Esophagus squamous epithelium (tissue), 5 donors: ENCODE data around the gene BZW2. TPM values are rescaled to one million over a fixed set of nuclear protein-coding genes. Genes with fewer than 3 reads are reported as not detected.

Source experiments
- DNase-seq: peaks from one replicate; lab custom pipeline; 2025; lab: John Stamatoyannopoulos, UW
- H3K27ac ChIP-seq, 4 donors: fragments of 200-600 bp; sonication (generic); one replicate each; pipeline ENCODE4 v1.5.1; 2016 to 2019; ENCODE audit warnings: mild to moderate bottlenecking in 1 of 4
- H3K27me3 ChIP-seq, 4 donors: fragments of 200-600 bp; sonication (generic); 1 replicate in 3 of 4; 2 replicates in 1 of 4; pipeline versions ENCODE4 v1.5.1 to v1.6.0; 2017 to 2021; ENCODE audit warnings: antibody characterized with exemption in 1 of 4
- H3K36me3 ChIP-seq, 3 donors: fragments of 200-600 bp; sonication (generic); one replicate each; pipeline ENCODE4 v1.5.1; 2016 to 2019
- H3K4me1 ChIP-seq, 3 donors: fragments of 200-600 bp; sonication (generic); one replicate each; pipeline ENCODE4 v1.5.1; 2017 to 2019
- H3K4me3 ChIP-seq, 4 donors: fragments of 200-600 bp; sonication (generic); 1 replicate in 3 of 4; 2 replicates in 1 of 4; pipeline ENCODE4 v1.5.1; 2016 to 2019; ENCODE audit warnings: mild to moderate bottlenecking in 2 of 4, moderate library complexity in 1 of 4
- H3K9me3 ChIP-seq, 3 donors: fragments of 200-600 bp; sonication (generic); one replicate each; pipeline ENCODE4 v1.5.1; 2016 to 2019
- POLR2A ChIP-seq, 4 donors: fragments of 450-650 bp; IDR thresholded peaks; one replicate each; pipeline ENCODE4 v1.6.1; 2017; ENCODE audit warnings: antibody characterized with exemption in 4 of 4, mild to moderate bottlenecking in 4 of 4, moderate library complexity in 3 of 4
- WGBS, 2 donors: methylation state at CpG; one replicate each; pipeline ENCODE4 v1.1.5; 2018; 5-methylcytosine and 5-hydroxymethylcytosine counted together
- intact Hi-C: fragments of 100-400 bp; cut with DNase I; formaldehyde crosslinking; loops from one replicate; pipeline ENCODE4 v1.15.0; 2022
- total RNA-seq, 4 donors: library from RNA; depleted of rRNA; stranded (reverse); fragments of >200 nt; gene quantifications; one replicate each; pipeline ENCODE4 v1.1.0, GENCODE V29; 2016
- TF ChIP-seq, protein P1 (sequence below), 6 experiments: fragments of 450-650 bp in 4 of 6; fragments of 200-600 bp in 2 of 6; sonication (generic) in 2 of 6; IDR thresholded peaks; one replicate each; pipeline ENCODE4 v1.5.1; 2016 to 2019; ENCODE audit warnings: antibody characterized with exemption in 6 of 6, mild to moderate bottlenecking in 4 of 6, moderate library complexity in 4 of 6
- donor health status: DM: yes; HTN: yes; CAD: no.

Gene BZW2
- total RNA-seq, 4 donors from 2014 or later: 38.2 to 79.5 (median 69.6) TPM

DNA sequence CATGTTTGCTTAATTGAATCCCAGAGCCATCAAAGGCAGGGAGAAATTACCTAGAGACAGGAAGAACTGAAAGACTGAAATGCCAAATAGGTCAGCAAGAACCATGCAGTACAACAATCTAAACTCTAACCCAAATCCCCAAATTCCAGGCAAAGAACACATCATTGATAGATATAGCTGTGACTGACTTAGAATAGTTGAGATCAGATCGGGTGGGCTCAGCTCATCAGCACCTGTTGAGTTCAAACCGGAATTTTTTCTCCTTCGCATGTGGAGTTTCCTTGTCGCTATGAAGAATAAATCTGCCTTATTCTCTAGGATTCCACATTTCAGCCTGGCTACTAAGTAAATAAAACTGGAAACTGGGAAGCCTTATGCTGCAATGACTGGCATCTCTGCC, 1.8 kb upstream of the BZW2 start:
- 28 to 47% methylated on average over 4 of the region's 4 CpGs for WGBS, 2 donors
- H3K27ac ChIP-seq: peak overlapping the region; percentile 53 to 96 (median 90)
- H3K27me3 ChIP-seq: no peaks in the 10 kb centered on the region
- no peaks in the 10 kb centered on the region for H3K9me3 ChIP-seq
- H3K36me3 ChIP-seq: no peaks in the 10 kb centered on the region
- peak overlapping the region; percentile 81 to 99 (median 92) for H3K4me3 ChIP-seq
- no peak for TF ChIP-seq POLR2A (IDR thresholded peaks at IDR 0.05)
- TF ChIP-seq, protein P1, sequence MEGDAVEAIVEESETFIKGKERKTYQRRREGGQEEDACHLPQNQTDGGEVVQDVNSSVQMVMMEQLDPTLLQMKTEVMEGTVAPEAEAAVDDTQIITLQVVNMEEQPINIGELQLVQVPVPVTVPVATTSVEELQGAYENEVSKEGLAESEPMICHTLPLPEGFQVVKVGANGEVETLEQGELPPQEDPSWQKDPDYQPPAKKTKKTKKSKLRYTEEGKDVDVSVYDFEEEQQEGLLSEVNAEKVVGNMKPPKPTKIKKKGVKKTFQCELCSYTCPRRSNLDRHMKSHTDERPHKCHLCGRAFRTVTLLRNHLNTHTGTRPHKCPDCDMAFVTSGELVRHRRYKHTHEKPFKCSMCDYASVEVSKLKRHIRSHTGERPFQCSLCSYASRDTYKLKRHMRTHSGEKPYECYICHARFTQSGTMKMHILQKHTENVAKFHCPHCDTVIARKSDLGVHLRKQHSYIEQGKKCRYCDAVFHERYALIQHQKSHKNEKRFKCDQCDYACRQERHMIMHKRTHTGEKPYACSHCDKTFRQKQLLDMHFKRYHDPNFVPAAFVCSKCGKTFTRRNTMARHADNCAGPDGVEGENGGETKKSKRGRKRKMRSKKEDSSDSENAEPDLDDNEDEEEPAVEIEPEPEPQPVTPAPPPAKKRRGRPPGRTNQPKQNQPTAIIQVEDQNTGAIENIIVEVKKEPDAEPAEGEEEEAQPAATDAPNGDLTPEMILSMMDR (IDR thresholded peaks at IDR 0.05): no peak
- no peak for DNase-seq
- H3K4me1 ChIP-seq: peaks cover 15 to 48% (median 33%) of the 10 kb centered on the region in 3 donors
- intact Hi-C loops: no loop called here

DNA sequence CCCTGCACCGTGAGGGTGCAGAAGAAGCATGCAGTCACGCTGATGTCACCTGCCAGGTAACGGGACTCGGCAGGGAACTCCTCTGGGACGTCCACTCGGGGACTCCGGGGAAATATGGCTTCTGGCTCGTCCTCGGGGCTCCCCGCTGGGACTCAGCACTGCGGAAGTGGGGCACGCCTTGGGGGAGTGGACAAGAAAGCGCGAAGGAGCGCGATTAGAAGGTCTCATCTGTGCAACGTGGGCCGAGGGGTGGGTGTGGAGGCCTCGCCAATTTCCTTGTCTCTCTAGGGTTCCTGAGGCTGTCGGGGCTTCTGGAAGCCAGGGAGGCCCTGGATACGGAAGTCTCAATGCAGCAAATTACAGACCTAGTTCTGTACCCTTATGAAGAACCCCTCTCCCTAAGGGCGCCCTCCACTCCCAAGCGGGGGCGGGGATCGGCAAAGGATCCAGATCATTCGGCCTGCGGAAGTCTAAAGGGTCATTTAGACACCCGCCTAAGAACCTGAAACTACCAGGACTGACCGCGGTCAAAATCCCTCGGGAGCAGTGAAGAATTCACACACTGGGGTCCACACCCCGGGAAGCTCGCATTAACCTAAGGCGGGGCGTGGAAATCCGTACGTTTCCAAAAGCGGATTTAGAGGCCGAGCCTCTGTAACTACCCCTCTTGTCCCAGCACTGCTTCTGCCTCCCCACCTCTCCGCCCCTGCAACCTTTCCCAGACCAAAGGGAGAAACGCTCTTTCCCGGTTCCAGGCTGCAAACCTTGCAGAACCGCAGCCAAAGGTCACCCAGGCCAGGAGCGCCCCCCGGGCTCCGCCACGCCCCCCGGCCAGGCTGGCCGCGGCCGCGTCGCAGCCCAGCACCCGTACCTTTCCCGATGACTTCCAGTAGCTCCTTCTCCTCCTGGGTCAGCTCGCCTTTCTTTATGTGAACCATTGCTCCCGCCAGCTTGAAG, 1.1 kb upstream of the BZW2 start:
- H3K36me3 ChIP-seq: no peaks in the 10 kb centered on the region
- intact Hi-C loops: no loop called here
- no peaks in the 10 kb centered on the region for H3K9me3 ChIP-seq
- peak in 1 of 4 donors; percentile 24 for TF ChIP-seq POLR2A (IDR thresholded peaks at IDR 0.05)
- TF ChIP-seq, protein P1 (IDR thresholded peaks at IDR 0.05): no peak
- 0 to 1% methylated on average over 32 to 33 of the region's 57 CpGs for WGBS, 2 donors
- DNase-seq: no peak
- no peaks in the 10 kb centered on the region for H3K27me3 ChIP-seq
- peak overlapping the region; percentile 88 to 97 (median 94) for H3K27ac ChIP-seq
- H3K4me1 ChIP-seq: peaks cover 17 to 53% (median 36%) of the 10 kb centered on the region in 3 donors
- peak overlapping the region; percentile 81 to 99 (median 92) for H3K4me3 ChIP-seq

DNA sequence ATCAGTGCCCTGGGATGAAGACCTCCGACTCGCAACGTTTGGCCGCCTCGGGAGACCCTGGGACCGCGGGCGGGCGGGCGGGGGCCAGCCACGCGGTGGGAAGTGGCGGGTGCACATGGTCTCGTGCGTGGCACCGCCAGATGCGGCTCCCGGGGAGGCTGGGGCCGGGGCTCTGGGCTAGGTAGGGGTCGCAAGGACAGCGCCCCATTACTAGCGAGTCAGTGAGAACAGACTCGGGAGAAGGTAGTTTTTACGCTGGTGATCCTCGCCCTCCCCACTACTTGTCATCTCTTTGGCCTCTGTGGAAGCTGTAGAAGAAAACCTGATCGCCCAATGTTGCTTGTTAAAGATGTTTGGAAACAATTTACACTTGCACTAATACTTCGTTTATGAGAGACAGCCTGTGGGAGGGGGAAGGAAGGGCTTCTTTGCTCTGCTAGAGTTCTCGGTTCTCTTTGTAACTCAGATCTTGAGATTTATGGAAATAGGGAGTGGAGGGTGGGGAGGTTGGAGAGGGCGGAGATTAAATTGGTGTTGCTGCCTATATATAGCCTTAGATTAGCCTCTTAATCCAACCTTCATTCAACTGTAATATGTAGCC, 591 bp downstream of the BZW2 start:
- no peak for TF ChIP-seq POLR2A (IDR thresholded peaks at IDR 0.05)
- TF ChIP-seq, protein P1 (IDR thresholded peaks at IDR 0.05): no peak
- Histone ChIP-seq H3K36me3 (no peaks in the 10 kb centered on the region), H3K27me3 (no peaks in the 10 kb centered on the region), H3K9me3 (no peaks in the 10 kb centered on the region), H3K27ac (peak overlapping the region; percentile 88 to 97 (median 94)), H3K4me3 (peak overlapping the region; percentile 81 to 99 (median 92)), H3K4me1 (peaks cover 19 to 70% (median 40%) of the 10 kb centered on the region in 3 donors)
- DNase-seq: no peak
- WGBS, 2 donors: 1% methylated on average over 10 of the region's 29 CpGs
- intact Hi-C loops: no loop called here

DNA sequence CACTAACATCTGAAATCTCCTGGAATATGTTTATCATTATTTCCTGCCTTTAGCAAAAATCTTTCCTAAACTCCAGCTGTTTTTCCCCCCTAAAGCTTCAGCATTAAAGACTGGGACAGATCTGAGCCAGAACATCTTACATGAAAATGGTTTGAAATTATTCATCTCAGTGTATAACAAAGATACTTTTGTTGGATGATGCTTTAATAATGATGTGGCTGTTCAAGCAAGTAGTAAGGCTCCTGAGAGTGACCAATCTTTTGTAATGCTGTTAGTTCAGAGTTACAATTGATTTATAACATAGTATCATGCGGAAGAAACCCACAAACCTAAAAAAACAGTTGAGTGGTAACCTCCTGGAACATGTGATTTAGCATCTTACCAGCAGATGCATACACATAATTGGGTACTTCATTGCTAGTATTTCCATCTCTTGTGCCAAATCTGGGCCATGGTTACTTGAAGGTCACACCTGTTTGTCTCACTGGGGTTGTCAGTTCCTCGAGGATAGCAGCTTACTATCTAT, 1.5 kb downstream of the BZW2 start:
- 36 to 49% methylated on average over 2 of the region's 2 CpGs for whole genome bisulfite sequencing, 2 donors
- Histone ChIP-seq H3K27me3 (no peaks in the 10 kb centered on the region), H3K9me3 (no peaks in the 10 kb centered on the region), H3K4me1 (peaks cover 29 to 79% (median 45%) of the 10 kb centered on the region in 3 donors), H3K4me3 (peak overlapping the region; percentile 81 to 99 (median 92)), H3K27ac (peak overlapping the region in 2 of 4 donors; percentile 45 to 93), H3K36me3 (no peaks in the 10 kb centered on the region)
- no peak for TF ChIP-seq POLR2A (IDR thresholded peaks at IDR 0.05)
- TF ChIP-seq, protein P1 (IDR thresholded peaks at IDR 0.05): no peak
- intact Hi-C loops: no loop called here
- no peak for DNase-seq
